DMS153 (cell line): ENCODE results near the gene WNT10A.
"Not testable (repeated sequence)": the region's sequence is repeated elsewhere in the genome, so short reads cannot be mapped to it uniquely, and the experiment has no call there.

Experiments used
- DNase-seq: peaks from one replicate; lab custom pipeline; 2025; lab: John Stamatoyannopoulos, UW

The WNT10A gene

GRCh38 chr2:218880102-218880858 lies at the start of gene WNT10A:
WNT10A (plus strand) TSS chr2:218880852; CDS start chr2:218880996, 144 bp downstream.
- DNase-seq: no peak

- DNase-seq: no peak
These were observed 49.2 kb upstream of the WNT10A start, which contains the start of gene PRKAG3 for GRCh38 chr2:218831378-218831990. PRKAG3 (minus strand) TSS chr2:218831803.

- no peak for DNase-seq
These were observed 48.6 kb upstream of the WNT10A start for GRCh38 chr2:218832081-218832480.

- DNase-seq: no peak
These were observed 48.1 kb upstream of the WNT10A start for GRCh38 chr2:218832520-218832919.

- no peak for DNase-seq
These were observed 47.5 kb upstream of the WNT10A start for GRCh38 chr2:218833023-218833609.

GRCh38 chr2:218834685-218835084 lies 46.0 kb upstream of the WNT10A start:
- no peak for DNase-seq

GRCh38 chr2:218837495-218837894 lies 43.2 kb upstream of the WNT10A start:
- DNase-seq: no peak

- DNase-seq: no peak
These were observed 41.2 kb upstream of the WNT10A start for GRCh38 chr2:218839430-218839829.

- no peak for DNase-seq
These were observed 40.8 kb upstream of the WNT10A start for GRCh38 chr2:218839888-218840287.

- not testable (repeated sequence) for DNase-seq
These were observed 36.3 kb upstream of the WNT10A start for GRCh38 chr2:218844334-218844733.

- DNase-seq: not testable (repeated sequence)
These were observed 33.7 kb upstream of the WNT10A start for GRCh38 chr2:218846963-218847362.

GRCh38 chr2:218849721-218850120 lies 30.9 kb upstream of the WNT10A start:
- no peak for DNase-seq

- DNase-seq: no peak
These were observed 29.9 kb upstream of the WNT10A start for GRCh38 chr2:218850796-218851195.

- DNase-seq: no peak
These were observed 29.4 kb upstream of the WNT10A start for GRCh38 chr2:218851286-218851685.

GRCh38 chr2:218852911-218853667 lies 27.6 kb upstream of the WNT10A start:
- no peak for DNase-seq

- no peak for DNase-seq
These were observed 26.9 kb upstream of the WNT10A start for GRCh38 chr2:218853766-218854165.

GRCh38 chr2:218854860-218855259 lies 25.8 kb upstream of the WNT10A start:
- no peak for DNase-seq

GRCh38 chr2:218855305-218856166 lies 25.1 kb upstream of the WNT10A start:
- no peak for DNase-seq

GRCh38 chr2:218856167-218856895 lies 24.3 kb upstream of the WNT10A start:
- DNase-seq: no peak

GRCh38 chr2:218856896-218857243 lies 23.8 kb upstream of the WNT10A start:
- DNase-seq: no peak
